ENCODE results near the gene INSYN2B. TPM values are rescaled to one million over a fixed set of nuclear protein-coding genes. Genes with fewer than 3 reads are reported as not detected.

The INSYN2B gene
- total RNA-seq, 4 donors from 2014 or later: not detected

DNA sequence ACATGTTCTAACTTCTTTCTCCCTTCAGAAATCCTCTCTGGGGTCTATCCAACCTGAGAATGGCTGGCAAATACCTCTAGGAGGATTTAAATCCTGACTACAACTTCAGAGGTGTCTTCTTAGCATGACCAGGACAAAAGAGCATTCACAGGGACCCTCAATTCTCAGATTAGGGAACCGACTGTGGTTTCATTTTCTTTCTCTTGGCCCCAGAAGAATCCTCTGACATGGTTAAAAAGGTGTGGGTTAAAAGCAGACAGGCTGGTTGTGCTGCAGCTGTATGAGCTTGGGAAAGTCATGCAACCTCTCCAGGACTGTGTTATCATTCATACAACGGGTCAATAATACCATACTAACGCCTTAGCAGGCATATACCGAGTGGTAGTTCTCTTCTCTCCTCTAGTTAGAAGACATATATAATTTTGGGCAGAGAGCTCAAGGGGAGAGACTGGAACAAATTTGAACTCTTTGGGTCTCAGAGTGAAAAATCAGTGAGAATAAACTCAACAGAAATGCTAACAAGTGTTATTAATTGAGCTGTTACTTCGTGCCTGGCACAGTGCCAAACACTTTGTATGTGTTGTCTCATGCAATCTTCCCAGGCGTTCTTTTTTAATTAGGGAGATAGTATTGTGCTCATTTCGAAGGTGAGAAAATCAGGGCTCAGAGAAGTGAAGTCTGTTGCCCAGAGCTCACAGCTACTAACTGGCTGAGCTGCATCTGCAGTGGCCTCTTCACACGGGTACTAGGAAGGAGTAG is 35.2 kb downstream of the INSYN2B start:
- H3K9me3 ChIP-seq: no peaks in the 10 kb centered on the region
- 69 to 72% methylated on average over 8 of the region's 8 CpGs for WGBS, 2 donors
- H3K27ac ChIP-seq: no peak overlapping the region
- no peaks in the 10 kb centered on the region for H3K4me1 ChIP-seq
- intact Hi-C loops (cut with DNase I): no loop called here
- no peak for DNase-seq
- H3K36me3 ChIP-seq: no peaks in the 10 kb centered on the region
- H3K4me3 ChIP-seq (replicated peaks in 1 of 3): no peak overlapping the region
- H3K27me3 ChIP-seq: no peaks in the 10 kb centered on the region
- TF ChIP-seq POLR2A (IDR thresholded peaks at IDR 0.05): no peak
- TF ChIP-seq, protein P1, sequence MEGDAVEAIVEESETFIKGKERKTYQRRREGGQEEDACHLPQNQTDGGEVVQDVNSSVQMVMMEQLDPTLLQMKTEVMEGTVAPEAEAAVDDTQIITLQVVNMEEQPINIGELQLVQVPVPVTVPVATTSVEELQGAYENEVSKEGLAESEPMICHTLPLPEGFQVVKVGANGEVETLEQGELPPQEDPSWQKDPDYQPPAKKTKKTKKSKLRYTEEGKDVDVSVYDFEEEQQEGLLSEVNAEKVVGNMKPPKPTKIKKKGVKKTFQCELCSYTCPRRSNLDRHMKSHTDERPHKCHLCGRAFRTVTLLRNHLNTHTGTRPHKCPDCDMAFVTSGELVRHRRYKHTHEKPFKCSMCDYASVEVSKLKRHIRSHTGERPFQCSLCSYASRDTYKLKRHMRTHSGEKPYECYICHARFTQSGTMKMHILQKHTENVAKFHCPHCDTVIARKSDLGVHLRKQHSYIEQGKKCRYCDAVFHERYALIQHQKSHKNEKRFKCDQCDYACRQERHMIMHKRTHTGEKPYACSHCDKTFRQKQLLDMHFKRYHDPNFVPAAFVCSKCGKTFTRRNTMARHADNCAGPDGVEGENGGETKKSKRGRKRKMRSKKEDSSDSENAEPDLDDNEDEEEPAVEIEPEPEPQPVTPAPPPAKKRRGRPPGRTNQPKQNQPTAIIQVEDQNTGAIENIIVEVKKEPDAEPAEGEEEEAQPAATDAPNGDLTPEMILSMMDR (IDR thresholded peaks at IDR 0.05): no peak

DNA sequence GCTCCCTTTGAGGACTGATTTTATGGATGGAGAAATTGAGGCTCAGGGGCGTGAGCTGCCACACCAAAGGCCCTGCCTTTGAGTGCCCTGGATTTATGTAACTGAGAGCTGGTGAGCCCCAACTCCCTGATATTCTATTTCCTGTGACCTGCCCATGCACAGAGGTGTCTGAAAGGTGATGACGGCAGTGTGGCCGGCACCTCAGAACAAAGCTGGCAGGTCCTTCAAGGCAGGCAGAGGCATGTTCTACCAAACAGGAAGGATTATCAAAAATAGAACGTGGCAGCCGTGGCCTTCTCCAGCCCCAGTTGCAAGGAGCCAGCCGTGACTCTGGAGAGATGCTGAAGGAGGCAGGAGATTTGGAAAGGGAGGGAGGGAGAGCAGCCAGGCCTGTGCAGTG is 36.2 kb downstream of the INSYN2B start:
- Histone ChIP-seq H3K4me3 (replicated peaks in 1 of 3) (no peak overlapping the region), H3K27ac (no peak overlapping the region), H3K27me3 (no peaks in the 10 kb centered on the region), H3K4me1 (no peaks in the 10 kb centered on the region), H3K36me3 (no peaks in the 10 kb centered on the region), H3K9me3 (no peaks in the 10 kb centered on the region)
- no peak for TF ChIP-seq POLR2A (IDR thresholded peaks at IDR 0.05)
- TF ChIP-seq, protein P1 (IDR thresholded peaks at IDR 0.05): no peak
- intact Hi-C loops (cut with DNase I): no loop called here
- no peak for DNase-seq
- WGBS, 2 donors: 77 to 86% methylated on average over 6 of the region's 6 CpGs

DNA sequence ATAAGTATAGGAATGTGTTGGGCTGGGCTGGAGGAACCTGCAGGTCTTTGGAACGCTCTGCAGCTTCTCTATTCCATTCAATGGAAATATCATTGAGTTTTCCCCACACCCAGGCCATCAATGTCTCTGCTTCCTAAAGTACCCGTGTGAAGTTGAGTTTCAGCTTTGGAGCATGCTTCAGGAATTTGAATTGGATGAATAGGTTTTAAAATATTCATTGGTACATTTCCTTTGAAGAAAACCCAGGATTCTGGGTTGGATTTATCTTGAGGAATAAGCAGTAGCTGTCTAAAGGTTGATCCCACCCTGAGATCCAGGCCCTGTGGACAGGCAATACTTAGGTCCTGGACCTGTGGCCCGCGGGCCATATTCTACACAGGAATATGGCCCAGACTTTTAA is 37.3 kb downstream of the INSYN2B start:
- TF ChIP-seq, protein P1 (IDR thresholded peaks at IDR 0.05): no peak
- TF ChIP-seq POLR2A (IDR thresholded peaks at IDR 0.05): no peak
- H3K9me3 ChIP-seq: no peaks in the 10 kb centered on the region
- intact Hi-C loops (cut with DNase I): no loop called here
- WGBS, 2 donors: 91 to 93% methylated on average over 4 of the region's 4 CpGs
- no peak overlapping the region for H3K27ac ChIP-seq
- no peaks in the 10 kb centered on the region for H3K4me1 ChIP-seq
- H3K4me3 ChIP-seq (replicated peaks in 1 of 3): no peak overlapping the region
- DNase-seq: no peak
- H3K27me3 ChIP-seq: no peaks in the 10 kb centered on the region
- H3K36me3 ChIP-seq: no peaks in the 10 kb centered on the region

DNA sequence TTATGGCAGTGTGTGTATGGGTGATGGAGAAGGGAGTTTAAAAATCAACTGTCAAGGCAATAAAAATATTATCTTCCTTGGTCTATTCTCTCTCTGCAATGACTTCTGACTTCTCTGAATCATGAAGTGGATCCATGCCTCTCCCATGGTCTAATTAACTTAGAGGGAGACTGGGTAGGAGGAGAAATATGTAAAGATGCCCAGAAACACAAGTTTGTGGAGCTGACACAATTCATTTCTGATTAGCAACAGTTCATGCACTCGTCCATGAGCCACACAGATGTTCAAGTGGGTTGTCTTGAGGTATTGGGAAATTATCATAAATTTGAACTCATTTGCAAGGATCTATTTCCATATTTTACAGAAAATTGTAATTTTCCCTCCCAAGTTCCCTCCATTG is 38.1 kb downstream of the INSYN2B start:
- 92 to 100% methylated on average over 1 of the region's 1 CpG for WGBS, 2 donors
- Histone ChIP-seq H3K27ac (no peak overlapping the region), H3K4me3 (replicated peaks in 1 of 3) (no peak overlapping the region)

DNA sequence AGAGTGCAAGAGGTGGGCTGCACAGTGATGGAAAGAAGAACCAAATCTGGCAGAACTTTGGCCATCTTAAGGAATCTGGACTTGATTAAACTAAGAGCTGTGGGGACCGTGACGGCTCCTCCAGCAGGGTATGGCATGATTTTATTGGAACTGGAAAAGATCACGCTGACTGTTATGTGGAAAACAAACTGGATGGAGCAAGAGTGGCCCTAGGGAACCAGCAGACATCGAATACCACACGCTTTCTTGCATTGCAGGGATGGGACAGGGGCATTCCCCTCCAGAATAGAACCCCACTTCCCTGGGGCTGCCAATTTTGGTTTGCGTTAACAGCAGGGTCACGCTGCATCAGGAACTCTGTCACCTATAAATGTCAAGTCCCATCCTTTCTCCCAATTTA is 38.8 kb downstream of the INSYN2B start:
- intact Hi-C loops (cut with DNase I): no loop called here
- H3K36me3 ChIP-seq: no peaks in the 10 kb centered on the region
- DNase-seq: no peak
- no peaks in the 10 kb centered on the region for H3K9me3 ChIP-seq
- TF ChIP-seq, protein P1 (IDR thresholded peaks at IDR 0.05): no peak
- no peak for TF ChIP-seq POLR2A (IDR thresholded peaks at IDR 0.05)
- H3K27ac ChIP-seq: no peak overlapping the region
- no peaks in the 10 kb centered on the region for H3K4me1 ChIP-seq
- H3K27me3 ChIP-seq: no peaks in the 10 kb centered on the region
- H3K4me3 ChIP-seq (replicated peaks in 1 of 3): no peak overlapping the region
- 87 to 89% methylated on average over 7 of the region's 7 CpGs for WGBS, 2 donors

More for the DNA sequence above, 38.1 kb downstream of the INSYN2B start:
- no peaks in the 10 kb centered on the region for H3K36me3 ChIP-seq
- no peaks in the 10 kb centered on the region for H3K9me3 ChIP-seq
- no peak for DNase-seq
- H3K27me3 ChIP-seq: no peaks in the 10 kb centered on the region
- H3K4me1 ChIP-seq: no peaks in the 10 kb centered on the region
- no peak for TF ChIP-seq POLR2A (IDR thresholded peaks at IDR 0.05)
- TF ChIP-seq, protein P1 (IDR thresholded peaks at IDR 0.05): no peak
- intact Hi-C loops (cut with DNase I): no loop called here

Data from thyroid gland (tissue), 4 donors.